HG02938 (cell line): ENCODE measurements around the gene CCDC121.
"Not testable (repeated sequence)": the region's sequence is repeated elsewhere in the genome, so short reads cannot be mapped to it uniquely, and the experiment has no call there.

Experiments used
- ATAC-seq: cut with Tn5 transposase; IDR thresholded peaks from one replicate; pipeline ENCODE4 v1.9.1; 2021; ENCODE audit warnings: mild to moderate bottlenecking, moderate library complexity; ENCODE audit not compliant: unreplicated experiment

Gene CCDC121

DNA sequence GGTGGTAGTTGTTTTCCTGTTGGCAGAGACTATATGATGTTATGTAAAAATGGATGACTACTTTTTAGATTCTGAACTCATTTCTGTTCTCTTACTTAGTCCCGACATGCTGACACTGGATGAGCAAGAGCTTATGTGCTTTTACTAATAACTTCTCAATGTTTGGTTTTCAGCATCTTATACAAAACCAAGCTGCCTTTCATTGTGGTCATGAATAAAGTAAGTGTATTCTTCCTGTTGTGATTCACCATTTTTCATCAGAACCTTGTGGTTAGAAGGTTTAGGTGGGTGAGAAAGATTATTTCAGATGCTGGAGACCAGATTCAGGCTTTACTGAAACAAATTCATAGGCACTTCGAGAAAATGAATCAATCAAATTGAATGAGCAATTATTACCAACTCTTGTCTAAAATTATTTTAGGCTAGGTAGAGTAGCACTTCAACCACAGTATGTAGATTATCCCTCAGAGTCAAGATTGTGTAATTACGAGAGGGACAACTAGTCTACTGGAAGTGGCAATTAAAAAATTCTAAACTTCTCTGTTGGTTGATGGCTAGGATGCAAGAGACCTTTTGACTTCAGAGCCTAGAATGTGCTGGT lies 9.3 kb upstream of the CCDC121 start:
- ATAC-seq, result no peak

DNA sequence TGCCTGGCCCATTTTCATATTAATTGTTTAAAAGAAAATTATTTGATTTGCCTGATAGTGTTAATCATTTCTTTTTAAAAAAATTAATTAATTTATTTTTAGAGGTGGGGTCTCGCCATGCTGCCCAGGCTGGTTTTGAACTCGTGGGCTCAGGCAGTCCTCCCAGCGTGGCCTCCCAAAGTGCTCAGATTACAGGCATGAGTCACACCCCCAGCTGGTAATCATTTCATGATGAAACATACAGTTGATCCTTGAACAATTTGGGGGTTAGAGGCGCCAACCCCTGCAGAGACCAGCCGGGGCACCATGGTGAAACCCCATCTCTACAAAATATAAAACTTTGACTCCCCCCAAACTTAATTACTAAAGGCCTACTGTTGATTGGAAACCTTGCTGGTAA lies 8.0 kb upstream of the CCDC121 start:
- no peak for ATAC-seq

DNA sequence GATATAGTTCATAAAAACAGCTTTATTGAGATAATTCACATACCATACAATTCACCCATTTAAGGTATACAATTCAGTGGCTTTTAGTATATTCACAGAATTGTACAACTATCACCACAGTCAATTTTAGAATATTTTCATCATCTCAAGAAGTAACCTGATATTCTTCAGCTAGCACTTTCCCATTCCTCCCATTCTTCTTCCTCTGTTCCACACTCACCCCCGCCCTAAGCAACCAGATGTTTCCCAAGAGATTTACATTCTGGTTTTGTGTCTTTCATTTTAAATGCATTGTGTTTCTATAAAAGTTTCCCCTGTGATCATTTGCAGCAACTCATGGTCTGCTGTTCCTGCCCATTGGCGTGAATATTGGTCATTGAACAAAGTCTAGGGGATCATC lies 5.5 kb upstream of the CCDC121 start:
- ATAC-seq, result no peak

DNA sequence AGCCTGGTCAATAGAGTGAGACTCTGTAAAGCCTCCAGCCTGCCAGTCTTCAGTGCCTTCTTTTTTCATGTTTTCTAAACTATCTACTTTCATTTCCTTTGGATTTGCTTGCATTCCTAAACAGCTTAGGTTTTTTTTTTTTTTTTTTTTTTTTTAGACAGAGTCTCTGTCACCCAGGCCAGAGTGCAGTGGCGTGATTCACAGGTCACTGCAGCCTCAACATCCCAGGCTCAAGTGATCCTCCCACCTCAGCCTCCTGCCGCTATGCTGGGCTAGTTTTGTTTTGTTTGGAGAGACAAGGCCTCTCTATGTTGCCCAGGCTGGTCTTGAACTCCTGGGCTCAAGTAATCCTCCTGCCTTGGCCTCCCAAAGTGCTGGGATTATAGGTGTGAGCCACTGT lies 1.4 kb upstream of the CCDC121 start:
- not testable (repeated sequence) for ATAC-seq

DNA sequence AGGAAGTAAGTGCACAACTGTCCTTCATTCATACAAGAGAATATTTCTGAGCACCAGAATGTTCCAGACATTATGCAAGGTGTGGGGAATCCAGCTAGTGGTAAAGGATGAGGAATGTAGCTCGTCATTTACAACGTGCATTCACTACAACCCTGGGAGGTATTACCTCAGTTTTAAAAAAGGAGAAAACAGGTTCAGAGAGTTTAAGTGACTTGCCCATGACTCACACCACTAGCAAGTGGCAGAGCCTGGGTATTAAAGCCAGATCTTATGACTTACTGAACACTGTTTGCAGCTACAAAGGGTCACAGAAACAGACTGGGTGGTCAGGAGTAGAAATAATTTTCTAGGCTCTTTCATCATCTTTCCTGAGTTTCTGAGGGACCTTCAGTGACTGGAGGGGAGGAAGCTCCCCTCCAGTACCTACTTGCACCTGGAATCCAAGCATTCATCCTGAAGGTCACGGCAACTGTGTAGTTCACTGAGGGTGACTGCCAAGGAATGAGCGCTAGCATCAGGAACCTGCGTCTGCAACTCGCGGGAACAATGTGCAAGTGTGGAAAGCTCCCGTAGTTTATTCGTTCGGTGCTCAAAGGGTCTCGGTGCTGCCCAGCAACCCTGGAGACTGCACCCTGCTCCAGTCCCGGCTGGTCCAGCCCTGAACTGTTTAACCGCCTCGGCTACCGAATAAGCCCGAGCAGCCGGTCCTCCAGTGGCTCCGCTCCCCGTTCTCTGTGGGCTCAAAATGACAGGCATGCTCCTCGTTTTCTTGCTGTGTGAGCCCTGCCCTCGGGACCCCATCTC lies 647 bp downstream of the CCDC121 start:
- ATAC-seq, result peak; percentile 23

DNA sequence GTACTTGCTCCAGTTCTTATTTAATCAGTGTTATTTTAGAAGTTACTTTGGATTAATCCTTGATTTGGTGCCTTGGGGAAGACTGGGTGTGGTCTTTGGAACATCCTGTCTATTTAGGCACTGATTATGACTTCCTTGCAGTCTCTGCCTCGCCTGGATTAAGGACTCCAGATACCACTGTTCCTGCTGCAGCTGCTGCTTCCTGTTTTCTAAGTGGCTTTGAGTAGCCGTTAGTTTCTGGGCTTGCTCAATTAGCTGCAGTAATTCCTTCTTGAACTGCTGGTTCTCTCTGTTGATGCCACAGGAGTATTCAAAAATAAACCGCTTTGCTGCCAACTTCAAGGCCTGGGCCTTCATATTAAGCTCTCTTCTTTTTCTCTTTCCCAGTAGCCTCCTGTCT lies 1.9 kb downstream of the CCDC121 start:
- ATAC-seq, result not testable (repeated sequence)

DNA sequence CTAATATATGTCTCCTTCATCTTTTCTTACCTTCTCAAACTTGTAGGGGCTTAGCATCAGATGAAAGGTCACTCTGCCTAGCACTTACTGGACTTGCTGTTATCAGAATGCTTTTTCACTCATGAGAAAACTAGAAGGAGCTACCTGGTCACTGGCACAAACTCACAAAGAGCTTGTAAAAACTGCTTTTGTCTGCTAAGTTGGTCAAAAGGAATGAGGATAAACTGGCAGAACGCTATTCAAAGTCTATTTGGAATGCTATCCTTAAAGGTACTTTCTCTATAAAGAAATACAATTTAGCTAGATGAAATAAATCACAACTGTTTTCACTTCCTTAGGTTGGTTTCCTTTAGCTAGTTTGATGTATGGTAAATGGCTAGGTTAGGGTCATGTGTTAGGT lies 2.5 kb downstream of the CCDC121 start:
- ATAC-seq, result not testable (repeated sequence)

DNA sequence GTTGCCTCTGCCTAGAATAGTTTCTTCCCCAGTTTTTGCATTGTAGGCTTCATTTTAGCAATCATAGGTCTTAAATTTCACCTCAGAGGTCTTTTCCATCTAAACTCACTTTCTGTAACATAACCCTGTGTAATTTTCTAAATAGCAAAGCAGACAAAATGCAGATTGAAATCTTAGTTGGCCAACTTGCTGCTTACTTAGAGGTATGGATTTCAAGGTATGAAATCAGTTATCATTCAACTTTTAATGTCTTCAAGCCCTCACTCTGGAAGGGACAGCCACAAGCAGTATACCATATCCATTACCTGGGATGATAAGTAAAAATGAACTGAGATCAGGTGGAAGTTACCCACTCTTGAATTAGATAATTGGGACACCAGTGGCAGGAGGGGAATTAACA lies 3.9 kb downstream of the CCDC121 start:
- no peak for ATAC-seq

DNA sequence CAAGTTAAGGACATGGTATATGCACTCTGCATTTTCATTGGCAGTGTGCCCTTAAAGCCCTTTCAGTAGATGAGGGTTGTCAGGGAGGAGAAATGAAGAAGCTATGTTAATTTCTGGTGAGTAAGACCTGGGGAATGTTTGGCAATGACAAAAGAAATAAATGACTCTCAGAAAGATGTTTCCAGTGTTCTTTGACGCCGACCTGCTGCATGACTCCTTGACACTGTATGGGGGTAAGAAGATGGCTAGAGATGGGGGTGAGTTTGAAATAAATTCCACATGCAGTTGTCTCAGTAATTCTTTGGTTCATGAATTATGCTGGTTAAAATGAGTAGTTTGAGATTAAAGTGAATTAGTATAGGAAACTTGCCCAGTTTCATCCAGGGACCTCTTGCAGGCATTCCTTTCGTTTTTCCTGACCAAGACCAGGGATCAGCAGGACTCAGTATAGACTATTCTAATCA lies 5.9 kb downstream of the CCDC121 start:
- no peak for ATAC-seq

DNA sequence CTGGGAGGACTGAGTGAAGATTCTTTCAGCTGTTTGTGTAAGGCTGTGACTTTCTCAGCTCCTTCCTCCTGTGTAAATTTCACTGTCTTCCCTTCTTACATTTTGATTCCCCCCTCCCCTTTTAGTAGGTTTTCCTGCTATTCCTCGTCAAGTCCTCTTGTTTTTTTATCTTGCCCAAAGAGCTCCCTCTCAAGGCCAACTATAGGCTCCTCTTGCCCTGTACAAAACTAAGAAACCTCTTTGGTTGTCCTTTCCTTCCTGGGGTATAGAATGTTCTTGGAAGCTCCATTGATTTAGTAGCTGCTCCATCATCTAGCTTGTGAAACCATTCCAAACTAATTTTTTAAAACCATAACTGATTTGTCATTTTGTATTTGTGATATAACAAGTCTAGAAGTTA lies 7.3 kb downstream of the CCDC121 start:
- no peak for ATAC-seq

DNA sequence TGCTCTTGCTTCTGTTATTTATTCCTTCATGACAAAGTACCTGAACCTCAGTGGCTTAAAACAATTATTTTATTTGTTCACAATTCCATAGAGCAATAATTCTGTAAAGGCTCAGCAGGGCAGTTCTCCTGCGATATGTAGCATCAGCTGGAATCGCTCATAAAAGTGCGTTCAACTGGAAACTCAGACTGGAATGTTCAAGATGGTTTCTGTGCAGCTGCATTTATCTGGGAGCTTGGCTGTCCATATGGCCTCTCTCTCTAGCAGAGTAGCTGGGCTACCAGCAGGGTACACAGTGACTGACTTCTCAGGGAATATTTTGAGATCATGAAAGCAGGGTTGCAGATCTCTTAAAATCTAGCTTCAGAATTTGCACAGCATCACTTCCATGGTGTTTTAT lies 13.5 kb downstream of the CCDC121 start:
- no peak for ATAC-seq

DNA sequence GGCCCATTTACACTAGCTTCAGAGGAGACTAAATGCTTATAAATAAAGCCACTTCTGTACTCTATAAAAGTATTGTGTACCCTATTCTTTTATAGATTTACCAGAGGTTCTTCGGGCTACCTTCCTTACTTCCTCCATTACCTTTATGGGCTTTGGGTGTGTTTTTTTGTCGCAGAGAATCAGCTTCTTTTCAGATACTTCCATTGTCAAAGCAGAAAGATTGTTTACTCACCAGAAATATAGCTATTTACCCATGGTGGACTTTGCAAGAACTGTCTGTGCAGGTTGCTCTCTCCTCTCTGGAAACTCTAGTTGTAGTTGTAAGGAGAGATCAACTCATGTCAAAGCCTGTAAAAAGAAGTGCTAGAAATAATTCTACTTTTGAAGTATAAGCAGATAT lies 14.8 kb downstream of the CCDC121 start:
- ATAC-seq, result no peak

DNA sequence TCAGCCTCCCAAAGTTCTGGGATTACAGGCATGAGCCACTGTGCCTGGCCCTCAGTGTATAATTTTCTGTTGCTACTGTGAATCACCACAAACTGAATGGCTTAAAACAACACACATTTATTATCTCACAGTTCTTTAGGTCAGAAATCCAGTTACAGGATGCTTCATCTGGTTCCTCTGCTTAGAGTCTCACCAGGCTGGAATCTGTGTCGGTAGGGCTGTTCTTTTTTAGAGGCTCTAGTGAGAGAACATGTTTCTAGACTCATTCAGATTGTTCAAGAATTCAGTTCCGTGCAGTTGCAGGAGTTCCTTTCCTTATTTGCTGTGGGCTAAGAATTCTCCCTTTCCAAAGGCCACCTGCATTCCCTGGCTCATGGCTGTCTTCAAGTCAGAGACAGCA lies 22.2 kb downstream of the CCDC121 start:
- ATAC-seq, result no peak

DNA sequence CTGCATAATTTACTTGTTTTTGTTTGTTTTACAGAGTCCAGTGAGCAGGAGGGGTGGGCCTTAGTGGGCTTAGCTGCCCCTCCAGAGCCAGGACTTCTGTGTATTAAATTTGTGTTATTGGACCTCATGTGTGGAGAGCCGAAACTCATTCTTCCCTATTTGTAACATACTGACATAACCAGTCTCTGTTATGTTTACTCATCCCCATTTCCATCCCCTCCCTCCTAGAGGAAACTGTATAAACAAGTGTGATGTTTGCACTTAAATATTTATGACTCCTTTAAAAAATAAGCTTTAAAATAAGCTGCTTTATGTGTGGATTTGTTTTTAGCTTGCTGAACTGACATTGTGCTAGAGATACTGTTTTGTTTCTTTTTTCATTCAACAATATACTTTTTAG lies 32.2 kb downstream of the CCDC121 start:
- no peak for ATAC-seq

DNA sequence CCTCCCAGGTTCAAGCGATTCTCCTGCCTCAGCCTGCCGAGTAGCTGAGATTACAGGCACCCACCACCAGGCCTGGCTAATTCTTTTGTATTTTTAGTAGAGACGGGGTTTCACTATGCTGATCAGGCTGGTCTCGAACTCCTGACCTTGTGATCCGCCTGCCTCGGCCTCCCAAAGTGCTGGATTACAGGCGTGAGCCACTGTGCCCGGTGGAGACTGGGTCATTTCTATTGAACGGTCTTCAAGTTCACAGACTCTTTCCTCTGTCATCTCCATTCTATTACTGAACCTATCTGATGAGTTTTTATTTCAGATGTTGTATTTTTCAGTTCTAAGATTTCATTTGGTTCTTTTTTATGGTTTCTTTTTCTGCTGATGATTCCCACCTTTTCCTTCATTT lies 33.4 kb downstream of the CCDC121 start:
- not testable (repeated sequence) for ATAC-seq

DNA sequence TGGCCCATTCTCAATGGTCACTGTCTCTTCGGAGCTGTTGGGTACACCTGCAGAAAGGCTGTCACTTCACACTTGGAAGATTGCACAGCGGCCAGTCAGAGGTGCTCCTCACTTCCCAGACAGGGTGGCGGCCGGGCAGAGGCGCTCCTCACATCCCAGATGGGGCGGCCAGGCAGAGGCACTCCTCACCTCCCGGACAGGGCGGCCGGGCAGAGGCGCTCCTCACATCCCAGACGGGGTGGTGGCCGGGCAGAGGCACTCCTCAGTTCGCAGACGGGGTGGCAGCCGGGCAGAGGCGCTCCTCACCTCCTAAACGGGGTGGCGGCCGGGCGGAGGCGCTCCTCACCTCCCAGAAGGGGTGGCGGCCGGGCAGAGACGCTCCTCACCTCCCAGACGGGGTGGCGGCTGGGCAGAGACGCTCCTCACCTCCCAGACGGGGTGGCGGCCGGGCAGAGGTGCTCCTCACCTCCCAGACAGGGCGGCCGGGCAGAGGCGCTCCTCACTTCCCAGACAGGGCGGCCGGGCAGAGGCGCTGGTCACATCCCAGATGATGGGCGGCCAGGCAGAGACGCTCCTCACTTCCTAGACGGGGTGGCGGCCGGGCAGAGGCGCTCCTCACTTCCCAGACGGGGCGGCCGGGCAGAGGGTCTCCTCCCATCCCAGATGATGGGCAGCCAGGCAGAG lies 34.6 kb downstream of the CCDC121 start:
- not testable (repeated sequence) for ATAC-seq

DNA sequence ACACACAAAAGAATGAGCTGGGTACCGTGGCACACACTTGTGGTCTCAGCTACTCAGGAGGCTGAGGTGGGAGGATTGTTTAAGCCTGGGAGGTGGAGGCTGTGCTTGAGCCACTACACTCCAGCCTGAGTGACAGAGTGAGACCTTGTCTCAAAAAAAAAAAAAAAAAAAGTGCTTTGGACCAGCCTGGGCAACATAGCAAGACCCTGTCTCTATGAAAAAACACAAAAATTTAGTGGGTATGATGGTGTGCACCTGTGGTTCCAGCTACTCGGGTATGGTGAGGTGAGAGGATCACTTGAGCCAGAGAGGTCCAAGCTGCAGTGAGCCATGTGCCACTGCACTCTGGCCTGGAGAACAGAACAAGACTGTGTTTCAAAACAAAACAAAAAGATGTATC lies 35.6 kb downstream of the CCDC121 start:
- ATAC-seq, result no peak

DNA sequence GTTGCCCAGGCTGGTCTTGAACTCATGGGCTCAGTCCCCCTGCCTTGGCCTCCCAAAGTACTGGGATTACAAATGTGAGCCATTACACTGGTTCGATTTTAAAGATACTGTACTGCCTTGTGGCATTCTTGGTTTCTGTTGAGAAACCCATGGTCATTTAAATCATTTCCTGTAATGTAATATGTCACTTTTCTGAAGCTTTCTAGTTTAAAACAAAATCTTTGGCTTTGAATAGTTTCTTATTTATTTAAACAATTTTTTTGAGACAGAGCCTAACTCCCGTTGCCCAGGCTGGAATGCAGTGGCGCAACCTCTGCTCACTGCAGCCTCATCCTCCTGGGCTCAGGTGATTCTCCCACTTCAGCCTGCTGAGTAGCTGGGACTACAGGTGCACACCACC lies 37.1 kb downstream of the CCDC121 start:
- no peak for ATAC-seq

DNA sequence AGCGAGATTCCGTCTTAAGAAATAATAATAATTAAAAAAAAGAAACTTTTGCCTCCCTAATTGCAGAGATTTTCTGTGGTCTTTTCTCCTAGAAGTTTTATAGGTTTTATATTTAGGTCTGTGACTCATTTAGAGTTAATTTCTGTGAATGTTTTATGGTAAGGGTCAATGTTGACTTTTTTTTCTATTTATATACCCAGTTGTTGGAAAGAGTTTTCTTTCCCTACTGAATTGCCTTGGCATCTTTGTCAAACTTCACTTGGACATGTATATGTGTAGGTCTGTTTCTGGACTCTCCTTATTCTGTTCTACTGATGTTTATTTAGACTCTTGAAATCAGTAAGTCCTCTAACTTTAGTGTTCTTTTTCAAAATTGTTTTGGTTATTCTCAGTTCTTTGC lies 40.5 kb downstream of the CCDC121 start:
- ATAC-seq, result no peak

DNA sequence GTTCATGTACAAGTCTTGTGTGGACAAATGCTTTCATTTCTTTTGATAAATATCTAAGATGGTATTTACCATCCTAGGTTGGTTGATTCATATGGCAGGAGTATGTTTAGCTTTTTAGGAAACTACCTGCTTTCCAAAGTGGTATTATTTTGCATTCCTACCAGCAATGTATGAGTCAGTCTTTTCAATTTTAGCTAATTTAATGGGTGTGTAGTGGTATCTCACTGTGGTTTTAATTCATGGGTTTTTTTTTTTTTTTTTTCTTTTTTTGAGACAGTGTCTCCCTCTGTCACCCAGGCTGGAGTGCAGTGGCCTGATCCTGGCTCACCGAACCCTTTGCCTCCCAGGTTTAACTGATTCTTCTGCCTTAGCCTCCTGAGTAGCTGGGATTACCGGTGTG lies 41.8 kb downstream of the CCDC121 start:
- no peak for ATAC-seq

DNA sequence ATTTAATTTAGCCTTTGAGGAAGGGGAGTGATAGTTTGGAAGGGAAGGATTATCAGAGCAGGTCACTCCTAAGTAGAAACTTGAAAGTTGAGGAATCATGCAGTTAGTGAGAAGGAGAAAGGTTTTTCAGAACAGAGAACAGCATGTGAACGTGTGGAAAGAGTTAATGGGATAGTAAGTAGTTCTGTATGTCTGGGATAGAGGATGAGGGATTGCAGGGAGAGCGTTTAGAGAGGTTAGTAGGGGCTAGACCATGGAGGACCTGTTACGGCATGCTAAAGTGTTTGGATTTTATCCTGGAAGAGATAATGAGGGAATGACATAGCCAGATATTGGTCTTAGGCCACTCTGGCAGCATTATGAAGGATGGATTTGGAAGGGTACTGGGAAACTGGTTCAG lies 44.2 kb downstream of the CCDC121 start:
- no peak for ATAC-seq

DNA sequence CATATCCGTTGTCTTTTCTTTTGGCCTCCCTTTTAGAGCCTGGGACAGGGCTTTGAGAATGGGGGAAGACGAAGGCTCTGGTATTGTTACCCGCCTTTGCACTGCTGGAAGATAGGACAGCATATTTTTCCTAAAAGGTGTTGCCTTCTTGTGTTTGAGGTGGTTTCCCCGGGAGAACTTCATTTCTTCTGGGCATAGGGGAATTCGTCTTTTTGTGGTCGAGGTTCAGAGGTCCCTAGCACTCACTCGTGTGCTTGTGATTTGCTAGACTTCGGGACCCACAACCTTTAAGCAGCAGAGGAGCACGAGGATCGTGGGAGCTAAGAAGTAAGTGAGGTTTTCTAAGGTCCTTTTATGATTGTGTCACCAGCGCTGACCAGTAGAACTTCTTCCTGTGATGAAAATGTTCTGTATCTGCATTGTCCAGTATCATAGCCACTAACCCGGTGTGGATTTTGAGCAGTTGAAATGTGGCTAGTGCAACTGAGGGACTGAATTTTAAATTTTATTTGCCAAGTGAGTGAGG lies 45.4 kb downstream of the CCDC121 start:
- no peak for ATAC-seq
